GM21529 (cell line): ENCODE results near the gene RIPK1.
"Not testable (repeated sequence)": the region's sequence is repeated elsewhere in the genome, so short reads cannot be mapped to it uniquely, and the experiment has no call there.

Source experiments
- ATAC-seq: cut with Tn5 transposase; IDR thresholded peaks from one replicate; pipeline ENCODE4 v1.9.1; 2021; ENCODE audit not compliant: unreplicated experiment

RIPK1 gene

GRCh38 chr6:3068329-3069214 is at the start of gene RIPK1:
RIPK1 (plus strand) TSS chr6:3068494; CDS start chr6:3076824, 8,330 bp downstream.
- ATAC-seq, result peak; percentile 78

- ATAC-seq, result no peak
Observed at GRCh38 chr6:3019065-3019464, 49.2 kb upstream of the RIPK1 start.

GRCh38 chr6:3019749-3020320 is 48.5 kb upstream of the RIPK1 start:
- ATAC-seq, result no peak

GRCh38 chr6:3020976-3021598 is 47.2 kb upstream of the RIPK1 start:
- not testable (repeated sequence) for ATAC-seq

- peak; percentile 7 for ATAC-seq
Observed at GRCh38 chr6:3022765-3023662, 45.3 kb upstream of the RIPK1 start.

GRCh38 chr6:3023663-3024483 is 44.4 kb upstream of the RIPK1 start:
- ATAC-seq, result peak; percentile 84

GRCh38 chr6:3026791-3027626 is 41.3 kb upstream of the RIPK1 start:
- peak; percentile 65 for ATAC-seq

GRCh38 chr6:3028156-3028555 is 40.1 kb upstream of the RIPK1 start:
- ATAC-seq, result not testable (repeated sequence)

- ATAC-seq, result no peak
Observed at GRCh38 chr6:3031857-3032640, 36.2 kb upstream of the RIPK1 start.

- no peak for ATAC-seq
Observed at GRCh38 chr6:3032986-3033385, 35.3 kb upstream of the RIPK1 start.

GRCh38 chr6:3033652-3034051 is 34.6 kb upstream of the RIPK1 start:
- no peak for ATAC-seq

GRCh38 chr6:3035397-3035796 is 32.9 kb upstream of the RIPK1 start:
- no peak for ATAC-seq

- ATAC-seq, result no peak
Observed at GRCh38 chr6:3036861-3037637, 31.2 kb upstream of the RIPK1 start.

- ATAC-seq, result no peak
Observed at GRCh38 chr6:3037638-3038365, 30.5 kb upstream of the RIPK1 start.

GRCh38 chr6:3039384-3039783 is 28.9 kb upstream of the RIPK1 start:
- no peak for ATAC-seq

- no peak for ATAC-seq
Observed at GRCh38 chr6:3041147-3041546, 27.1 kb upstream of the RIPK1 start.

- ATAC-seq, result no peak
Observed at GRCh38 chr6:3041606-3042005, 26.7 kb upstream of the RIPK1 start.
